HL-60 (cell line): ENCODE measurements around the gene CCM2.

ENCODE experiments used
- DNase-seq, 2 experiments: peaks; one replicate each; pipeline ENCODE4 v3.0.0-alpha.2; 2010 to 2020; ENCODE audit warnings: low read depth in 1 of 2, low spot score in 1 of 2
- H3K27ac ChIP-seq: fragments of 250-450 bp; sonication (Bioruptor Pico); replicated peaks from 2 replicates; pipeline ENCODE4 v1.5.1; 2020; ENCODE audit warnings: mild to moderate bottlenecking, moderate library complexity
- H3K27me3 ChIP-seq: fragments of 250-450 bp; sonication (Bioruptor Pico); 2 replicates; pipeline ENCODE4 v1.5.1; 2021; ENCODE audit warnings: mild to moderate bottlenecking, moderate library complexity; ENCODE audit not compliant: insufficient read depth, poor library complexity, severe bottlenecking
- H3K4me3 ChIP-seq: replicated peaks from 2 replicates; pipeline ENCODE4 v1.5.1; 2011; ENCODE audit warnings: mild to moderate bottlenecking, control low read depth, low read length; ENCODE audit not compliant: insufficient read depth
- CTCF ChIP-seq: IDR thresholded peaks from one replicate; pipeline ENCODE4 v1.5.1; 2011; ENCODE audit warnings: low read length, control low read depth, inconsistent platforms; ENCODE audit not compliant: insufficient read depth
- GABPA ChIP-seq: IDR thresholded peaks from 2 replicates; pipeline ENCODE4 v1.6.1; 2012; ENCODE audit warnings: low read depth
- POLR2AphosphoS5 ChIP-seq: IDR thresholded peaks from 2 replicates; pipeline ENCODE4 v1.6.1; 2012; ENCODE audit warnings: low read depth
- REST ChIP-seq: IDR thresholded peaks from 2 replicates; pipeline ENCODE4 v1.6.1; 2012; ENCODE audit warnings: low read depth; ENCODE audit not compliant: insufficient replicate concordance
- SPI1 ChIP-seq: IDR thresholded peaks from 2 replicates; pipeline ENCODE4 v1.6.1; 2012; ENCODE audit warnings: low read depth, mild to moderate bottlenecking, borderline replicate concordance

The CCM2 gene

GRCh38 chr7:45053941-45054340 lies 53.9 kb downstream of the CCM2 start:
- TF ChIP-seq SPI1 (no peak), CTCF (no peak), GABPA (no peak), REST (no peak), POLR2AphosphoS5 (no peak)
- Histone ChIP-seq H3K27ac (no peak overlapping the region), H3K27me3 (no peaks in the 10 kb centered on the region), H3K4me3 (no peak overlapping the region)
- no peak for DNase-seq

GRCh38 chr7:45054442-45054841 lies 54.4 kb downstream of the CCM2 start:
- no peak for DNase-seq
- no peak overlapping the region for H3K27ac ChIP-seq
- no peak for TF ChIP-seq CTCF
- TF ChIP-seq POLR2AphosphoS5 = no peak
- no peak for TF ChIP-seq REST
- no peak for TF ChIP-seq SPI1
- no peak for TF ChIP-seq GABPA
- H3K27me3 ChIP-seq = no peaks in the 10 kb centered on the region
- no peak overlapping the region for H3K4me3 ChIP-seq

GRCh38 chr7:45055016-45055415 lies 55.0 kb downstream of the CCM2 start:
- Histone ChIP-seq H3K27ac (no peak overlapping the region), H3K4me3 (no peak overlapping the region), H3K27me3 (no peaks in the 10 kb centered on the region)
- TF ChIP-seq GABPA = no peak
- no peak for TF ChIP-seq POLR2AphosphoS5
- TF ChIP-seq CTCF = no peak
- no peak for TF ChIP-seq SPI1
- no peak for TF ChIP-seq REST
- DNase-seq = no peak
